ENCODE results near the gene CLSTN2. TPM values are rescaled to one million over a fixed set of nuclear protein-coding genes. Genes with fewer than 3 reads are reported as not detected.

Gene CLSTN2
- total RNA-seq, 4 donors from 2014 or later, result 3.7 to 9.5 (median 7.4) TPM

GRCh38 chr3:140019946-140020345, 85.0 kb downstream of the CLSTN2 start:
- WGBS, result 89% methylated on average over 2 of the region's 2 CpGs
- H3K36me3 ChIP-seq, result no peaks in the 10 kb centered on the region
- no peak overlapping the region for H3K27ac ChIP-seq (replicated peaks in 1 of 4)
- DNase-seq (ENCODE audit: extremely low spot score), result peak; percentile 78
- no peaks in the 10 kb centered on the region for H3K27me3 ChIP-seq
- no peak for TF ChIP-seq EP300 (IDR thresholded peaks at IDR 0.05)
- TF ChIP-seq POLR2A (IDR thresholded peaks at IDR 0.05; ENCODE audit: low read depth), result no peak
- TF ChIP-seq POLR2AphosphoS5 (IDR thresholded peaks at IDR 0.05), result no peak
- TF ChIP-seq, protein P1, sequence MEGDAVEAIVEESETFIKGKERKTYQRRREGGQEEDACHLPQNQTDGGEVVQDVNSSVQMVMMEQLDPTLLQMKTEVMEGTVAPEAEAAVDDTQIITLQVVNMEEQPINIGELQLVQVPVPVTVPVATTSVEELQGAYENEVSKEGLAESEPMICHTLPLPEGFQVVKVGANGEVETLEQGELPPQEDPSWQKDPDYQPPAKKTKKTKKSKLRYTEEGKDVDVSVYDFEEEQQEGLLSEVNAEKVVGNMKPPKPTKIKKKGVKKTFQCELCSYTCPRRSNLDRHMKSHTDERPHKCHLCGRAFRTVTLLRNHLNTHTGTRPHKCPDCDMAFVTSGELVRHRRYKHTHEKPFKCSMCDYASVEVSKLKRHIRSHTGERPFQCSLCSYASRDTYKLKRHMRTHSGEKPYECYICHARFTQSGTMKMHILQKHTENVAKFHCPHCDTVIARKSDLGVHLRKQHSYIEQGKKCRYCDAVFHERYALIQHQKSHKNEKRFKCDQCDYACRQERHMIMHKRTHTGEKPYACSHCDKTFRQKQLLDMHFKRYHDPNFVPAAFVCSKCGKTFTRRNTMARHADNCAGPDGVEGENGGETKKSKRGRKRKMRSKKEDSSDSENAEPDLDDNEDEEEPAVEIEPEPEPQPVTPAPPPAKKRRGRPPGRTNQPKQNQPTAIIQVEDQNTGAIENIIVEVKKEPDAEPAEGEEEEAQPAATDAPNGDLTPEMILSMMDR (IDR thresholded peaks at IDR 0.05), result no peak
- no peaks in the 10 kb centered on the region for H3K9me3 ChIP-seq
- H3K4me3 ChIP-seq, result no peak overlapping the region
- peaks cover 6 to 27% (median 26%) of the 10 kb centered on the region in 4 donors for H3K4me1 ChIP-seq
- intact Hi-C loops (cut with DNase I), result no loop called here

DNA sequence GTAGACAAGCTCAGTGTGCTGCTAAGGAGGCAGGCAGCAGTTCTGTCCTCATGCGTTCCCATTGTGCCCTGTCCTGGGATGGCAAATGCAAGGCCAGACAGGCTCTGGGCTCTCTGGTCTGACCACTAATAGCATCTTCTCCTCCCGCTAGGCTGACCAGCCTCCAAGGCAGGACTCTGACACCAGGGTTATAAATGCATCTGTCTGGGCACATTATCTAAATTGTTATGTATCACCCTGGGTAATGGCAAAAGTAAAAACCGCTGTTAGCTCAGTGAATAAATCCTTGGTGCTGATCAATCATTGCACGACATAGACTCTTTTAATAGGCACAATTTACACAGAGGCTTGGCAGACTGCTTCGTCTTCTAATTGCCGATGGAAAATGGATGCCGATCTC, 85.6 kb downstream of the CLSTN2 start:
- peak; percentile 87 for DNase-seq (ENCODE audit: extremely low spot score)
- WGBS, result 83% methylated on average over 7 of the region's 7 CpGs

GRCh38 chr3:140021269-140021668, 86.3 kb downstream of the CLSTN2 start:
- H3K27ac ChIP-seq (replicated peaks in 1 of 4), result no peak overlapping the region
- H3K4me3 ChIP-seq, result no peak overlapping the region
- TF ChIP-seq, protein P1 (IDR thresholded peaks at IDR 0.05), result no peak
- TF ChIP-seq EP300 (IDR thresholded peaks at IDR 0.05), result no peak
- TF ChIP-seq POLR2AphosphoS5 (IDR thresholded peaks at IDR 0.05), result no peak
- TF ChIP-seq POLR2A (IDR thresholded peaks at IDR 0.05; ENCODE audit: low read depth), result no peak
- H3K27me3 ChIP-seq, result no peaks in the 10 kb centered on the region
- intact Hi-C loops (cut with DNase I), result no loop called here
- no peaks in the 10 kb centered on the region for H3K36me3 ChIP-seq
- peak; percentile 64 for DNase-seq (ENCODE audit: extremely low spot score)
- H3K4me1 ChIP-seq, result peaks cover 6 to 27% (median 26%) of the 10 kb centered on the region in 4 donors
- H3K9me3 ChIP-seq, result no peaks in the 10 kb centered on the region
- 93% methylated on average over 5 of the region's 6 CpGs for WGBS

More for the DNA sequence above, 85.6 kb downstream of the CLSTN2 start:
- no peaks in the 10 kb centered on the region for H3K36me3 ChIP-seq
- peaks cover 6 to 27% (median 26%) of the 10 kb centered on the region in 4 donors for H3K4me1 ChIP-seq
- H3K9me3 ChIP-seq, result no peaks in the 10 kb centered on the region
- H3K27ac ChIP-seq (replicated peaks in 1 of 4), result no peak overlapping the region
- intact Hi-C loops (cut with DNase I), result no loop called here
- H3K27me3 ChIP-seq, result no peaks in the 10 kb centered on the region
- no peak overlapping the region for H3K4me3 ChIP-seq
- TF ChIP-seq, protein P1 (IDR thresholded peaks at IDR 0.05), result no peak
- no peak for TF ChIP-seq EP300 (IDR thresholded peaks at IDR 0.05)

DNA sequence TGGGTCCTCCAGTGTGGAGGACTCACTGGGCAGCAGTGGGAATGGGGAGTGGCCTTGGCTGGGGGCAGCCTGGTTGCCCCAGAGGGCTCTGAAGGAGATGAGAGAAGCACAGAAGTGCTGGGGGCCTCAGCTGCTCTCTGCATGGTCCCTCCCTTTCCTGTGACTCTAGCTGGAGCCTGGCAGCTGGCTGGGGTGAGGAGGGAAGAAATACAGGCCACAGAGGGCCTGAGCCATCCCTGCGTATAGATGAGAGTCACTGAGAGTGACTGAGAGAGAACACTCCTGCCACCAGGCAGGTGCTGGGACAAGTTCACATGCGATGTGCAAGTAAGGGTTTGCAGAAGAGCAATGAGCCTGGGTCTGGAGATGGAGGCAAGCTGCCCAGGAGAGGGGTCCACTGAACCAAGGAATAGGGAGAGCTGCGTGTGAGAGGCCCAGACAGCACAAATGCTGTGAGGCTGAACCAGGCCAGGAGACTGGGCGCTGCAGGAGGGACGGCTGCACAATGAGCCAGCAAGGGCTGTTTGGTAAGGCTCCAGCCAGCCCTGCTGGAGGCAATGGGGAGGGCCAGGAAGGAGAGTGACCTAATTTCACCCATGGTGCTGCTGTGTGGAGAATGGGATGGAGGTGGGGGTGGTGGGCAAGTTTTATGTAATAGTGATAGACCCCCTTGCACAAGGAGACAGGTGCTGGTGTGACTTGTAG, 87.2 kb downstream of the CLSTN2 start:
- no peak for TF ChIP-seq POLR2A (IDR thresholded peaks at IDR 0.05; ENCODE audit: low read depth)
- TF ChIP-seq, protein P1 (IDR thresholded peaks at IDR 0.05), result peak in 1 of 3 experiments; percentile 14
- H3K27ac ChIP-seq (replicated peaks in 1 of 4), result no peak overlapping the region
- H3K36me3 ChIP-seq, result no peaks in the 10 kb centered on the region
- H3K27me3 ChIP-seq, result no peaks in the 10 kb centered on the region
- DNase-seq (ENCODE audit: extremely low spot score), result peak; percentile 81
- peaks cover 6 to 27% (median 26%) of the 10 kb centered on the region in 4 donors for H3K4me1 ChIP-seq
- 50% methylated on average over 4 of the region's 5 CpGs for WGBS
- no peaks in the 10 kb centered on the region for H3K9me3 ChIP-seq
- no peak overlapping the region for H3K4me3 ChIP-seq
- intact Hi-C loops (cut with DNase I), result no loop called here

Data from esophagus muscularis mucosa (tissue), 4 donors.